ENCODE data around the gene SPDEF. TPM values are rescaled to one million over a fixed set of nuclear protein-coding genes. Genes with fewer than 3 reads are reported as not detected.

Gene SPDEF
- total and polyA plus RNA-seq, 10 of the 15 experiments (the other 5 are each of a cell fraction or from before 2014, with no cell fraction given), result not detected

GRCh38 chr6:34589691-34590090 is 33.6 kb upstream of the SPDEF start (continued):
- TF ChIP-seq ZBTB4 (CRISPR knock-in tag; IDR thresholded peaks at IDR 0.05), result no peak
- no peak for TF ChIP-seq ASH2L (IDR thresholded peaks at IDR 0.05; ENCODE audit: borderline replicate concordance, low read depth)
- TF ChIP-seq BCL11A (IDR thresholded peaks at IDR 0.05; ENCODE audit: low read depth, low read length), result no peak
- no peak for TF ChIP-seq SIX5 (IDR thresholded peaks at IDR 0.05; ENCODE audit: low read depth, low read length, severe bottlenecking)

GRCh38 chr6:34589140-34589539 is 33.0 kb upstream of the SPDEF start:
- intact Hi-C loops (cut with micrococcal nuclease; ENCODE audit: unreplicated experiment) (no loop called here), in situ Hi-C loops (cut with MboI) (no loop called here)
- no peak overlapping the region for H3K9ac ChIP-seq (ENCODE audit: control insufficient read depth, insufficient read depth, low read length)
- H4K20me1 ChIP-seq (ENCODE audit: control insufficient read depth, insufficient read depth), result 0 out of 2 replicates have a peak, but pooled peaks cover 3% of the 10 kb centered on the region
- BruUV-seq (replicated peaks), result no TSS peak
- no peak for DNase-seq (ENCODE audit: low read depth, low spot score)
- FAIRE-seq, result no peak
- peaks cover 20% of the 10 kb centered on the region for H3K4me1 ChIP-seq (ENCODE audit: control insufficient read depth, insufficient read depth, low read length)
- POLR2A ChIA-PET, result no interaction called here
- no peak overlapping the region for H3K4me2 ChIP-seq (ENCODE audit: control insufficient read depth, insufficient read depth)
- CTCF ChIA-PET, result no interaction called here
- H3K9me3 ChIP-seq (replicated peaks; ENCODE audit: control insufficient read depth, insufficient read depth, low read length), result no peaks in the 10 kb centered on the region
- no peak for ATAC-seq
- H3K27ac ChIP-seq (ENCODE audit: control insufficient read depth, insufficient read depth), result no peak overlapping the region
- 92% methylated on average over 2 of the region's 2 CpGs for WGBS (ENCODE audit: insufficient coverage, insufficient replicate concordance, low lambda C conversion rate, missing lambda C conversion rate)
- no peak overlapping the region for H2AFZ ChIP-seq (ENCODE audit: control insufficient read depth, low read depth, low read length)
- H3K27me3 ChIP-seq (replicated peaks in 1 of 2; ENCODE audit: control insufficient read depth in 2 of 2, insufficient read depth in 2 of 2, low read length in 1 of 2), result no peaks in the 10 kb centered on the region
- SMC1A ChIA-PET (ENCODE audit: uncharacterized antibody, unreplicated experiment), result interaction anchor here (1.5 kb wide), 1 partner anchor 9 kb away, joined by 7 read pairs; no protein-coding TSS in a partner anchor
- peaks cover 12% of the 10 kb centered on the region for H3K79me2 ChIP-seq (ENCODE audit: control insufficient read depth, insufficient read depth, low read length)
- no peak overlapping the region for H3K4me3 ChIP-seq
- TF ChIP-seq PBX3 (IDR thresholded peaks at IDR 0.05; ENCODE audit: insufficient replicate concordance, low read depth, low read length) (no peak), POLR2AphosphoS2 (IDR thresholded peaks at IDR 0.05; ENCODE audit: low read depth, low read length) (0 out of 2 replicates have a peak, but pooled peaks have one; percentile 34)
- RAD21 ChIA-PET (ENCODE audit: unreplicated experiment), result no interaction called here
- H3K36me3 ChIP-seq (ENCODE audit: control insufficient read depth in 2 of 2, insufficient read depth in 2 of 2, low read length in 1 of 2), result peaks cover 9 to 19% of the 10 kb centered on the region in 2 experiments

Data from GM12878 (cell line).